SK-N-SH treated with all-trans-retinoic acid at 6 μM for 48 hours (cell line): Measurements from ENCODE around the gene CPT1B.

ENCODE experiments used
- BACH2 ChIP-seq: fragments of 250-450 bp; sonication (Bioruptor Pico); IDR thresholded peaks from 2 replicates; pipeline ENCODE4 v1.9.0; 2021; ENCODE audit warnings: mild to moderate bottlenecking, borderline replicate concordance
- RARB ChIP-seq: fragments of 250-450 bp; sonication (Bioruptor Pico); IDR thresholded peaks from 2 replicates; pipeline ENCODE4 v1.8.0; 2021; ENCODE audit warnings: mild to moderate bottlenecking, moderate library complexity
- ZFP30 ChIP-seq: fragments of 450-650 bp; formaldehyde crosslinking; IDR thresholded peaks from 2 replicates; pipeline ENCODE4 v1.5.0; 2022; ENCODE audit warnings: mild to moderate bottlenecking, moderate library complexity
- ZNF8 ChIP-seq: fragments of 450-650 bp; formaldehyde crosslinking; IDR thresholded peaks from 2 replicates; pipeline ENCODE4 v1.5.0; 2020; ENCODE audit warnings: mild to moderate bottlenecking, moderate library complexity

DNA sequence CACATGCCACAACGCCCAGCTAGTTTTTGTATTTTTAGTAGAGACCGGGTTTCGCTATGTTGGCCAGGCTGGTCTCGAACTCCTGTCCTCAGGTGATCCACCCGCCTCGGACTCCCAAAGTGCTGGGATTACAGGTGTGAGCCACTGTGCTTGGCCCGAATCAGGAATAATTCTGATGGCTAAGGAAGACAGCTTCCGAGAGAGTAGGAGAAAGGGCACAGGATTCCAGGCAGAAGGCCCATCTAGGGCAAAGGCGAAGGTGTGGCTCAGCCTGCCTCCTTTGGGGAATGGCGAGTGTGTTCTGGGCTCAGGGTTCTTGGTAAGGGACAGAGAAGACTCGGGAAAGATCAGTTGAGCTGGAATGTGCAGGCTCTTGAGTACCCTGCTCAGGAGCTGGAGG is 13.9 kb downstream of the CPT1B start:
- no peak for TF ChIP-seq ZNF8 (CRISPR knock-in tag)
- no peak for TF ChIP-seq RARB
- no peak for TF ChIP-seq BACH2 (CRISPR knock-in tag)
- no peak for TF ChIP-seq ZFP30 (CRISPR knock-in tag)
